GM21717 (cell line): ENCODE measurements around the gene BAIAP3.

Experiments used
- ATAC-seq: cut with Tn5 transposase; IDR thresholded peaks from one replicate; pipeline ENCODE4 v1.9.1; 2021; ENCODE audit warnings: mild to moderate bottlenecking, moderate library complexity; ENCODE audit not compliant: unreplicated experiment

Gene BAIAP3

GRCh38 chr16:1381612-1382406 is 48.4 kb downstream of the BAIAP3 start:
- ATAC-seq: no peak

DNA sequence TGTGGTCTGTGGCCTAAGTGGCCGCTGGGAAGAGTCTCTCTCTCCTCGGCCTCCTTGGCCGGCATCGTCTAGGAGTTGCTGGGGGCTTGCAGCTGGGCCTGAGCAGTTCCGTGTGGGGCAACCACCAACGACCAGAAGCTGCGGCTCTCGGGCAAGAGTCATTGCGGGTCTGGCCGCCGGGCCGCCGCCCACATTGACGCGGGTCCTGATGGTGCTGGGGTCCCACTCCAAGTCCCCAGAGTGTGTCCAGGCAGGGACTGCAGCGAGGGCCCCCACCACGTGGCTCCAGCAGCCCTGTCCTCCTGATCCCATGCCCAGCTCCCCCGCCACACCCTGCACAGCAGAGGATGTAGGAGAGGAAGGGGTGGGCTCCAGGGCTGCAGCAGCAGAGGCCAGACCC is 50.1 kb downstream of the BAIAP3 start:
- ATAC-seq: no peak

DNA sequence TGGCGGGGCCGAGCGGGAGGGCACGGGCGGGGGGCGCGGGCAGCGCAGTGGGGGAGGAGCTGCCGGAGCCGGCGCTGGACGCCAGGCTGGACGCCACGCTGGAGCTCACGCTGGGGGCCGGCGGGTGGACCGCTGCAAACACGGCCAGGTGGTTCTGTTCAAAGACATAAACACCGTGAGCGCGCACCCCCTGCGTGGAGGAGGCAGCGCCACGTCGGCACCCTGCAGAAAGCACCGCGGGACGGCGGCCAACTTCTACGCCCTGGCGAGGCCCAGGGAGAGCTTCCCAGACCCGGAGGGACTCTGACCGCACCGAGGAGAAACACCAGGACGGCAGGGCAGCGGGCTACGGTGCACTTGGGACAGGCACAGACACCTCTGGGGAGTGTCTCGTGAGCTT is 51.8 kb downstream of the BAIAP3 start:
- no peak for ATAC-seq

- no peak for ATAC-seq
Observed at GRCh38 chr16:1387331-1387730, 53.9 kb downstream of the BAIAP3 start.

DNA sequence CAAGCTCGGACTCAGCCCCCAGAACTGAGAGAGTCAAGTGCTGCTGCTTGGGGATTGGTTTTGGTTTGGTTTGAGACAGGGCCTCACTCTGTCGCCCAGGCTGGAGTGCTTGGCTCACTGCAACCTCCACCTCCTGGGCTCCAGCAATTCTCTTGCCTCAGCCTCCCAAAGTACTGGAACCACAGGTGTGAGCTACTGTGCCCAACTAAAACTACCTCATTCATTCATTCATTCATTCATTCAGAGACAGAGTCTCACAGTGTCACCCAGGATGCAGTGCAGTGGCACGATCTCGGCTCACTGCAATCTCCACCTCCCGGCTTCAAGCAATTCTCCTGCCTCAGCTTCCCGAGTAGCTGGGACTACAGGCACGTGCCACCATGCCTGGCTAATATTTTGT is 56.3 kb downstream of the BAIAP3 start:
- no peak for ATAC-seq

GRCh38 chr16:1390239-1390779 is 56.9 kb downstream of the BAIAP3 start:
- ATAC-seq: no peak

DNA sequence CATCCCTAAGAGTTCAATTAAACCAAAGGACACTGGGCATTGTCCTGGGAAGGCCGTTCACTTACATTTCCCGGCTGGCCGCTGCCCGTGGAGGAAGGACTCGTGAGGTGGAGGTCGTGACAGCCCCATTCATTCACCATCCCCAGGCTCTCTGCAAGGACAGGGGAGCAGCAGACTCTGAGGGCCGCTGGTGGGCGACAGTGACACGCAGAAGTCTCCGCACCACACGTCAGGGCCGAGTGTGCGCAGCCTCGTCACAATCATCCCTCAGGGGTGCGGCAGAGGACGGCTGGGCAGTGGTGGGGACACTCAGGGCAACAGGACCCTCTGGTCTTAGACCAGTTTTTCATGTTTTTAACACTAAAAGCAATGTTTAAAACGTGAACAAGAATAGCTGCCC is 59.4 kb downstream of the BAIAP3 start:
- no peak for ATAC-seq

- ATAC-seq: no peak
Observed at GRCh38 chr16:1393613-1394176, 60.2 kb downstream of the BAIAP3 start.

DNA sequence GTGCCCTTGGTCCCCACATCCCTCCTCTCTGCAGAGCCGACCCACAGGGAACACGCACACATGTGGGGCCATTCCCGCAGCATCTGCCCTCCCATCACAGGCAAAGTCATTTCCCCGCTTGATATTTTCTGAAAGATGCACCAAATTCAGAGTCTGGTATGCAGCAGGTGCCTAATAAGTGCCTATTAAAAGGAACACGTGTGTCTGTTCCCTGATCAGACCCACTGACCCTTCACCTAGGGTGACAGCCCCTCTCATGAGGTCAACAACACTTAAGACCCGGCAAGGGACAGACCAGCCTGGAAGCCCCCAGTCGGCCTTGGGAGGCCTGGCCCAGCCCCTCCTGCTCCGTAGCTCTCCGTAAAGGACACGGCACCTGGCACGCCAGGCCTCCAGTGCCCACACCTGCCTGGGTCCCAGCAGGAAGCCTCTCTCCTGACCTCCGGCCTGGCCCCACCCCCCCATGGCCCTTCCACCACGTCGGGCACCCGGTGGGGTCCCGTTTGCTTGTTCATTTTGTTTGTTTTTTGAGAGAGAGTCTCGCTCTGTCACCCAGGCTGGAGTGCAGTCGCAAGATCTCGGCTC is 61.0 kb downstream of the BAIAP3 start:
- ATAC-seq: no peak

DNA sequence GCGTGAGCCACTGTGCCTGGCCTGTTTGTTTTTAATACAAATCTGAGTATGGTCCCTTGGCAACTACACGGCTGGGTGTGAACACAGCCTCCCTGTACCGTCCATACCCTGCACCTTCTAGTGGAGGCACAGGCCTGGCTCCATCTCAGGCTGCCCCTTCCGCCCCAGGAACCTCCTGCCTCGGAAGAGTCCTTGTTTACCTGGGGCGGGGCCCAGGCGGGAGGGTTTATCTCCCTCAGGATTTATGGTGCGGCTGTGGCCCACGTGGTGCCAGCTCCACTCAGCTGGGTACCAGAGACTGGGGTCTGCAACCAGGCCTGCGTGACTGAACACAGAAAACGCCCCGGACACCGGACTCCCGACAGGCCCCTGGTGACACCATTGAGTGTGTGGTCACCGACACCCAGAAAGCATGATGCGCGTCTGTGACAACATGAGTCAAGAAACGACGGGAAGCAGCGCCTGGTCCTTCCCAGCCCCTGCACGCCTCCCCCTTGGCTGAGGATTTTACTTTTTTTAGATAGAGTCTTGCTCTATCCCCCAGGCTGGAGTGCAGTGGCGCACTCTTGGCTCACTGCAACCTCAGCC is 62.1 kb downstream of the BAIAP3 start:
- ATAC-seq: no peak

DNA sequence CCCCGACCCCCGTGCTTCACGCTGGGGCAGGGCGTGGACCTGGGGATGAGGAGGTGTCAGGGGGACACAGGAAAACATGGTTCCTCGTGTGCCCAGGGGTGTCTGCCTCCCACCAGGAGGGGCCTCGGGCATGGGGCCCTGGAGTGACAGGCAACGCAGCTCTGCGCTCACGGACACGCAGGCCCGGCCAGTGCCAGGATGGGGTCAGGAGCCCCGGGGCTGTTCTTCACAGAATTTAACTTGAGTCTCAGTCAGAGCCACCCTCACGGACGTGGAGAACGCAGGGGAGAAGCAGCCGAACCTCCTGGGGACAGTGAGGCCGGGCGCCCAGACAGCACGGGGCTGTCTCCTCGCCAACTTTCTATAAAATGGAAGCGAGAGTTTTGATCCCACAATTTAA is 64.3 kb downstream of the BAIAP3 start:
- no peak for ATAC-seq

DNA sequence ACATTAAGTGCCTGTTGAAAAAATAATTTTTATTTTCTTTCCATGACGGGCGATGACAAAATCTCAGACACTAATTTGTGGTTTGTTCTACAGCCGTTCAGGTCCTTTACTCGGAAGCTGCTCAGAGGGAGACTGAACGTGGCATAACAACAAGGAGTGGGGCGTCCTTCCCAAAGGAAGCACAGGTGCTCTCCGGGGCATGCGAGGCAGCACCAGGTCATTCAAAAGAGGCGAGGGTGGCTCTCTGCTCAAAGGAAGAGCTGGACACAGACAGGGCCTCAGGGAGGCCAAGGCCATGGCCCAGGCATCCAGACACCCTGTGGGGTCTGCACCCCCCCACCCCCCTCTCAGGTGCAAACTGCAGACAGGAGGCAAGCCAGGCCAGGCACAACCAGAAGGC is 64.9 kb downstream of the BAIAP3 start:
- no peak for ATAC-seq
